ENCODE measurements around the gene PRPF18.

Gene PRPF18

GRCh38 chr10:13608246-13608853 lies 21.6 kb downstream of the PRPF18 start:
- DNase-seq: no peak

GRCh38 chr10:13612654-13613373 lies 26.0 kb downstream of the PRPF18 start:
- no peak for DNase-seq

GRCh38 chr10:13613519-13613918 lies 26.8 kb downstream of the PRPF18 start:
- peak; percentile 54 for DNase-seq

- DNase-seq: peak; percentile 80
Measured at GRCh38 chr10:13614530-13615332, 28.0 kb downstream of the PRPF18 start.

GRCh38 chr10:13615650-13616300 lies 29.0 kb downstream of the PRPF18 start:
- peak; percentile 45 for DNase-seq

GRCh38 chr10:13617116-13617515 lies 30.4 kb downstream of the PRPF18 start:
- peak; percentile 75 for DNase-seq

GRCh38 chr10:13621931-13622330 lies 35.2 kb downstream of the PRPF18 start:
- no peak for DNase-seq

GRCh38 chr10:13624630-13625029 lies 37.9 kb downstream of the PRPF18 start:
- no peak for DNase-seq

GRCh38 chr10:13627459-13628310 lies 40.9 kb downstream of the PRPF18 start:
- no peak for DNase-seq

GRCh38 chr10:13628661-13629060 lies 41.9 kb downstream of the PRPF18 start:
- no peak for DNase-seq

- DNase-seq: no peak
Measured at GRCh38 chr10:13629116-13629515, 42.4 kb downstream of the PRPF18 start.

- DNase-seq: no peak
Measured at GRCh38 chr10:13630231-13630630, 43.5 kb downstream of the PRPF18 start.

GRCh38 chr10:13631594-13631993 lies 44.8 kb downstream of the PRPF18 start:
- DNase-seq: no peak

GRCh38 chr10:13632440-13632839 lies 45.7 kb downstream of the PRPF18 start:
- no peak for DNase-seq

- no peak for DNase-seq
Measured at GRCh38 chr10:13632884-13633440, 46.2 kb downstream of the PRPF18 start.

- DNase-seq: peak; percentile 91
Measured at GRCh38 chr10:13633689-13634088, 46.9 kb downstream of the PRPF18 start.

GRCh38 chr10:13634207-13634606 lies 47.4 kb downstream of the PRPF18 start:
- no peak for DNase-seq

GRCh38 chr10:13636776-13637175 lies 50.0 kb downstream of the PRPF18 start:
- no peak for DNase-seq

GRCh38 chr10:13637303-13637856 lies 50.6 kb downstream of the PRPF18 start:
- DNase-seq: peak; percentile 33

GRCh38 chr10:13637894-13638293 lies 51.1 kb downstream of the PRPF18 start:
- DNase-seq: no peak

- no peak for DNase-seq
Measured at GRCh38 chr10:13642293-13642692, 55.5 kb downstream of the PRPF18 start.

All from fibroblast of skin of back (primary cell).